ENCODE results near the gene ADO. TPM values are rescaled to one million over a fixed set of nuclear protein-coding genes. Genes with fewer than 3 reads are reported as not detected.

ADO gene
- total and polyA plus RNA-seq, 2 of the 13 experiments (the other 11 are each of a cell fraction or from before 2014, with no cell fraction given) = 8.9 to 15.9 TPM

DNA sequence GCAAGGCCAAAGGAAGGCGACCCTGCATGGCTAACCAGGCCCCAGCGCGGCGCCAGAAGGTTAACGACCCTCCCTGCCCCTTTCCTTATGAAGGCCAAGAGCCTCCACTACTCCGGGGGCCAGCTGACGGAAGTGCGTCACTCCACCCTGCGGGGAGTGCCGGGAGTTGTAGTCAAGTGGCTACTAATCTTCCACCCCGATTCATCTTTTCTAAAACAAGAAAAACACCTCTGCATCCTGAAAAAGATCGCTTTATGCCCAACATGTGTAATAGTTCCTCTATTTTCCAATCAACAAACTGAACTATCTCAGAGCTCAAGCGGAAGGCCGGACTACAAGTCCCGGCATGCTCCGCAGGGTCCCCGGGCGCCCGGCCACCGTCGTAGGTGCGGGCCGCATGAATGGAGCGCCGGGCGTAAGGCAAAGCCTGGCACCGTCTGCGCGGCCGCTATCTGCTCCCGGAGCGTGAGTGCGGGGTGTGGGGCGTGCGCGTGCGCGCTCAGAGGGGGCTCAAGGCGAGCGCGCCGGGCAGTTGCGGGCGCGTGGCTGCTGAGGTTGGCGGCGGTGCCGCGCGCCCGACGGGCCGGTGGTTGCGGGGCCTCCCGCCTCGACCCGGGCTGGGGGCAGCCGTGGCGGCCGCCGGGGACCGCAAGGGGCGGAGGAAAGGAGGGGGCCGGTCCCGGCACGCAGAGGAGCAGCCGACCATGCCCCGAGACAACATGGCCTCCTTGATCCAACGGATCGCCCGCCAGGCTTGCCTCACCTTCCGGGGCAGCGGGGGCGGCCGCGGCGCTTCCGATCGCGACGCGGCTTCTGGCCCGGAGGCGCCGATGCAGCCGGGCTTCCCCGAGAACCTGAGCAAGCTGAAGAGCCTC, at the start of gene ADO (continued):
- TF ChIP-seq, protein P1, sequence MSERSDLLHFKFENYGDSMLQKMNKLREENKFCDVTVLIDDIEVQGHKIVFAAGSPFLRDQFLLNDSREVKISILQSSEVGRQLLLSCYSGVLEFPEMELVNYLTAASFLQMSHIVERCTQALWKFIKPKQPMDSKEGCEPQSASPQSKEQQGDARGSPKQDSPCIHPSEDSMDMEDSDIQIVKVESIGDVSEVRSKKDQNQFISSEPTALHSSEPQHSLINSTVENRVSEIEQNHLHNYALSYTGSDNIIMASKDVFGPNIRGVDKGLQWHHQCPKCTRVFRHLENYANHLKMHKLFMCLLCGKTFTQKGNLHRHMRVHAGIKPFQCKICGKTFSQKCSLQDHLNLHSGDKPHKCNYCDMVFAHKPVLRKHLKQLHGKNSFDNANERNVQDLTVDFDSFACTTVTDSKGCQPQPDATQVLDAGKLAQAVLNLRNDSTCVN (CRISPR knock-in tag; IDR thresholded peaks at IDR 0.05; ENCODE audit: borderline replicate concordance) = 0 out of 2 replicates have a peak, but pooled peaks have one; percentile 12
- TF ChIP-seq, protein P2, sequence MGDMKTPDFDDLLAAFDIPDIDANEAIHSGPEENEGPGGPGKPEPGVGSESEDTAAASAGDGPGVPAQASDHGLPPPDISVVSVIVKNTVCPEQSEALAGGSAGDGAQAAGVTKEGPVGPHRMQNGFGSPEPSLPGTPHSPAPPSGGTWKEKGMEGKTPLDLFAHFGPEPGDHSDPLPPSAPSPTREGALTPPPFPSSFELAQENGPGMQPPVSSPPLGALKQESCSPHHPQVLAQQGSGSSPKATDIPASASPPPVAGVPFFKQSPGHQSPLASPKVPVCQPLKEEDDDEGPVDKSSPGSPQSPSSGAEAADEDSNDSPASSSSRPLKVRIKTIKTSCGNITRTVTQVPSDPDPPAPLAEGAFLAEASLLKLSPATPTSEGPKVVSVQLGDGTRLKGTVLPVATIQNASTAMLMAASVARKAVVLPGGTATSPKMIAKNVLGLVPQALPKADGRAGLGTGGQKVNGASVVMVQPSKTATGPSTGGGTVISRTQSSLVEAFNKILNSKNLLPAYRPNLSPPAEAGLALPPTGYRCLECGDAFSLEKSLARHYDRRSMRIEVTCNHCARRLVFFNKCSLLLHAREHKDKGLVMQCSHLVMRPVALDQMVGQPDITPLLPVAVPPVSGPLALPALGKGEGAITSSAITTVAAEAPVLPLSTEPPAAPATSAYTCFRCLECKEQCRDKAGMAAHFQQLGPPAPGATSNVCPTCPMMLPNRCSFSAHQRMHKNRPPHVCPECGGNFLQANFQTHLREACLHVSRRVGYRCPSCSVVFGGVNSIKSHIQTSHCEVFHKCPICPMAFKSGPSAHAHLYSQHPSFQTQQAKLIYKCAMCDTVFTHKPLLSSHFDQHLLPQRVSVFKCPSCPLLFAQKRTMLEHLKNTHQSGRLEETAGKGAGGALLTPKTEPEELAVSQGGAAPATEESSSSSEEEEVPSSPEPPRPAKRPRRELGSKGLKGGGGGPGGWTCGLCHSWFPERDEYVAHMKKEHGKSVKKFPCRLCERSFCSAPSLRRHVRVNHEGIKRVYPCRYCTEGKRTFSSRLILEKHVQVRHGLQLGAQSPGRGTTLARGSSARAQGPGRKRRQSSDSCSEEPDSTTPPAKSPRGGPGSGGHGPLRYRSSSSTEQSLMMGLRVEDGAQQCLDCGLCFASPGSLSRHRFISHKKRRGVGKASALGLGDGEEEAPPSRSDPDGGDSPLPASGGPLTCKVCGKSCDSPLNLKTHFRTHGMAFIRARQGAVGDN (CRISPR knock-in tag; IDR thresholded peaks at IDR 0.05) = peak; percentile 51
- TF ChIP-seq, protein P3, sequence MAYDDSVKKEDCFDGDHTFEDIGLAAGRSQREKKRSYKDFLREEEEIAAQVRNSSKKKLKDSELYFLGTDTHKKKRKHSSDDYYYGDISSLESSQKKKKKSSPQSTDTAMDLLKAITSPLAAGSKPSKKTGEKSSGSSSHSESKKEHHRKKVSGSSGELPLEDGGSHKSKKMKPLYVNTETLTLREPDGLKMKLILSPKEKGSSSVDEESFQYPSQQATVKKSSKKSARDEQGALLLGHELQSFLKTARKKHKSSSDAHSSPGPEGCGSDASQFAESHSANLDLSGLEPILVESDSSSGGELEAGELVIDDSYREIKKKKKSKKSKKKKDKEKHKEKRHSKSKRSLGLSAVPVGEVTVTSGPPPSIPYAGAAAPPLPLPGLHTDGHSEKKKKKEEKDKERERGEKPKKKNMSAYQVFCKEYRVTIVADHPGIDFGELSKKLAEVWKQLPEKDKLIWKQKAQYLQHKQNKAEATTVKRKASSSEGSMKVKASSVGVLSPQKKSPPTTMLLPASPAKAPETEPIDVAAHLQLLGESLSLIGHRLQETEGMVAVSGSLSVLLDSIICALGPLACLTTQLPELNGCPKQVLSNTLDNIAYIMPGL (CRISPR knock-in tag; IDR thresholded peaks at IDR 0.05; ENCODE audit: borderline replicate concordance in 1 of 2, low read depth in 1 of 2) = peak; percentile 48 to 51; a peak in 2 of 4 replicates
- TF ChIP-seq KLF16 (CRISPR knock-in tag; IDR thresholded peaks at IDR 0.05) (peak in 1 of 2 experiments; percentile 51; a peak in 2 of 4 replicates), NFKBIZ (CRISPR knock-in tag; IDR thresholded peaks at IDR 0.05) (0 out of 2 replicates have a peak, but pooled peaks have one; percentile 42), SIN3B (IDR thresholded peaks at IDR 0.05; ENCODE audit: low read length) (0 out of 2 replicates have a peak, but pooled peaks have one; percentile 21), CBFB (CRISPR knock-in tag; IDR thresholded peaks at IDR 0.05) (peak; percentile 66), ZNF792 (CRISPR knock-in tag; IDR thresholded peaks at IDR 0.05) (no peak), MAFG (CRISPR knock-in tag; IDR thresholded peaks at IDR 0.05) (no peak)
- TF ChIP-seq, protein P4, sequence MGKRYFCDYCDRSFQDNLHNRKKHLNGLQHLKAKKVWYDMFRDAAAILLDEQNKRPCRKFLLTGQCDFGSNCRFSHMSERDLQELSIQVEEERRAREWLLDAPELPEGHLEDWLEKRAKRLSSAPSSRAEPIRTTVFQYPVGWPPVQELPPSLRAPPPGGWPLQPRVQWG (CRISPR knock-in tag; IDR thresholded peaks at IDR 0.05; ENCODE audit: borderline replicate concordance, low read depth) = no peak
- TF ChIP-seq, protein P5, sequence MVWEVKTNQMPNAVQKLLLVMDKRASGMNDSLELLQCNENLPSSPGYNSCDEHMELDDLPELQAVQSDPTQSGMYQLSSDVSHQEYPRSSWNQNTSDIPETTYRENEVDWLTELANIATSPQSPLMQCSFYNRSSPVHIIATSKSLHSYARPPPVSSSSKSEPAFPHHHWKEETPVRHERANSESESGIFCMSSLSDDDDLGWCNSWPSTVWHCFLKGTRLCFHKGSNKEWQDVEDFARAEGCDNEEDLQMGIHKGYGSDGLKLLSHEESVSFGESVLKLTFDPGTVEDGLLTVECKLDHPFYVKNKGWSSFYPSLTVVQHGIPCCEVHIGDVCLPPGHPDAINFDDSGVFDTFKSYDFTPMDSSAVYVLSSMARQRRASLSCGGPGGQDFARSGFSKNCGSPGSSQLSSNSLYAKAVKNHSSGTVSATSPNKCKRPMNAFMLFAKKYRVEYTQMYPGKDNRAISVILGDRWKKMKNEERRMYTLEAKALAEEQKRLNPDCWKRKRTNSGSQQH (CRISPR knock-in tag; IDR thresholded peaks at IDR 0.05; ENCODE audit: low read depth) = peak; percentile 14; the same call in 1 of the 2 replicates
- TF ChIP-seq, protein P6, sequence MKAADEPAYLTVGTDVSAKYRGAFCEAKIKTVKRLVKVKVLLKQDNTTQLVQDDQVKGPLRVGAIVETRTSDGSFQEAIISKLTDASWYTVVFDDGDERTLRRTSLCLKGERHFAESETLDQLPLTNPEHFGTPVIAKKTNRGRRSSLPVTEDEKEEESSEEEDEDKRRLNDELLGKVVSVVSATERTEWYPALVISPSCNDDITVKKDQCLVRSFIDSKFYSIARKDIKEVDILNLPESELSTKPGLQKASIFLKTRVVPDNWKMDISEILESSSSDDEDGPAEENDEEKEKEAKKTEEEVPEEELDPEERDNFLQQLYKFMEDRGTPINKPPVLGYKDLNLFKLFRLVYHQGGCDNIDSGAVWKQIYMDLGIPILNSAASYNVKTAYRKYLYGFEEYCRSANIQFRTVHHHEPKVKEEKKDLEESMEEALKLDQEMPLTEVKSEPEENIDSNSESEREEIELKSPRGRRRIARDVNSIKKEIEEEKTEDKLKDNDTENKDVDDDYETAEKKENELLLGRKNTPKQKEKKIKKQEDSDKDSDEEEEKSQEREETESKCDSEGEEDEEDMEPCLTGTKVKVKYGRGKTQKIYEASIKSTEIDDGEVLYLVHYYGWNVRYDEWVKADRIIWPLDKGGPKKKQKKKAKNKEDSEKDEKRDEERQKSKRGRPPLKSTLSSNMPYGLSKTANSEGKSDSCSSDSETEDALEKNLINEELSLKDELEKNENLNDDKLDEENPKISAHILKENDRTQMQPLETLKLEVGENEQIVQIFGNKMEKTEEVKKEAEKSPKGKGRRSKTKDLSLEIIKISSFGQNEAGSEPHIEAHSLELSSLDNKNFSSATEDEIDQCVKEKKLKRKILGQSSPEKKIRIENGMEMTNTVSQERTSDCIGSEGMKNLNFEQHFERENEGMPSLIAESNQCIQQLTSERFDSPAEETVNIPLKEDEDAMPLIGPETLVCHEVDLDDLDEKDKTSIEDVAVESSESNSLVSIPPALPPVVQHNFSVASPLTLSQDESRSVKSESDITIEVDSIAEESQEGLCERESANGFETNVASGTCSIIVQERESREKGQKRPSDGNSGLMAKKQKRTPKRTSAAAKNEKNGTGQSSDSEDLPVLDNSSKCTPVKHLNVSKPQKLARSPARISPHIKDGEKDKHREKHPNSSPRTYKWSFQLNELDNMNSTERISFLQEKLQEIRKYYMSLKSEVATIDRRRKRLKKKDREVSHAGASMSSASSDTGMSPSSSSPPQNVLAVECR (CRISPR knock-in tag; IDR thresholded peaks at IDR 0.05; ENCODE audit: borderline replicate concordance) = peak; percentile 62
